Tibial artery (tissue), 4 donors: ENCODE data around the gene ZNF281.
A peak's percentile ranks its signal among the peaks of the same experiment; 100 is the strongest.

Experiments used
- DNase-seq, 2 donors: peaks; one replicate each; pipeline ENCODE4 v3.0.0-alpha.2; 2019
- H3K27ac ChIP-seq, 2 donors: fragments of 200-600 bp; sonication (generic) in 1 of 2; 1 replicate in 1 of 2; 2 replicates in 1 of 2; pipeline ENCODE4 v1.5.1; 2018 to 2019; ENCODE audit warnings: mild to moderate bottlenecking in 1 of 2
- H3K27me3 ChIP-seq, 2 donors: fragments of 200-600 bp; sonication (generic) in 1 of 2; one replicate each; pipeline versions ENCODE4 v1.5.1 to v1.6.0; 2016 to 2019
- H3K36me3 ChIP-seq, 3 donors: fragments of 200-600 bp; sonication (generic) in 2 of 3; one replicate each; pipeline ENCODE4 v1.5.1; 2016 to 2019; ENCODE audit warnings: mild to moderate bottlenecking in 2 of 3
- H3K4me1 ChIP-seq, 4 donors: fragments of 200-600 bp; sonication (generic) in 2 of 4; 1 replicate in 3 of 4; 2 replicates in 1 of 4; pipeline ENCODE4 v1.5.1; 2016 to 2019
- H3K4me3 ChIP-seq, 2 donors: fragments of 200-600 bp; sonication (generic) in 1 of 2; 1 replicate in 1 of 2; 2 replicates in 1 of 2; pipeline ENCODE4 v1.5.1; 2018 to 2019; ENCODE audit warnings: mild to moderate bottlenecking in 2 of 2
- H3K9me3 ChIP-seq, 3 donors: fragments of 200-600 bp; sonication (generic) in 1 of 3; one replicate each; pipeline ENCODE4 v1.5.1; 2016 to 2019
- CTCF ChIP-seq, 2 experiments: fragments of 200-600 bp in 1 of 2; fragments of 450-650 bp in 1 of 2; IDR thresholded peaks; one replicate each; pipeline ENCODE4 v1.5.1; 2017 to 2019; ENCODE audit warnings: antibody characterized with exemption in 2 of 2, mild to moderate bottlenecking in 1 of 2, moderate library complexity in 1 of 2
- intact Hi-C: fragments of 100-400 bp; cut with DNase I; formaldehyde crosslinking; loops from one replicate; pipeline ENCODE4 v1.15.0; 2023; ENCODE audit warnings: low total_unique reads

Gene ZNF281

GRCh38 chr1:200436436-200436835, 26.6 kb upstream of the ZNF281 start:
- Histone ChIP-seq H3K9me3 (no peaks in the 10 kb centered on the region), H3K36me3 (no peaks in the 10 kb centered on the region), H3K4me1 (peaks cover 0 to 7% (median 0%) of the 10 kb centered on the region in 4 donors), H3K27ac (no peak overlapping the region), H3K4me3 (no peak overlapping the region), H3K27me3 (no peaks in the 10 kb centered on the region)
- DNase-seq = no peak
- intact Hi-C loops = no loop called here
- TF ChIP-seq CTCF (IDR thresholded peaks at IDR 0.05) = no peak

DNA sequence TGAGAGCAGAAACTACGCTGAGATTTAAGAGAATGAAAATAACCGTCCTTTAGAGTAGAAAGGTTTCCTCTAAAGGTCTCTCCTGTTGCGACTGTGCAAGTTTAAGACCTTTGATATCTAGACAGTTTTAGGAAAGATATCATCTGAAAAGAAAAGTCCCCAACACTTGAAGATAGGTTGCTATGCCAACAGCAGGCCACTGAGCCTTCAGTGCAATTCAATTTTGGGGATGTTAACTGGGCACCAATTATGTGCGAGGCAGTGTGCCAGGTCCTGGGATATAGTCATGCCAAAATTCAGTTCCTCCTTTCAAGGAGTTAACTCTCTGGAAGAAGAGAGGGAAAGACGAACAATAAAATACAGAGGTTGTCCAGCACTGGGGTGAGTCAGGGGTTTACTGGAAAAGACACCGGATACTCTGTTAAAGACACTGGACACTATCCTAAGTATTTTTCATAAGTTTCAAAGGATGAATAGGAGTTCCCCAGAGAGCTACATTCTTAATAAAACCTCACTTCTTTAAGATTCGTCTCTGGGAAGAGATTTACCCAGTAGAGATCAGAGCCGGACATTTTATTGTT, 25.5 kb upstream of the ZNF281 start:
- intact Hi-C loops = no loop called here
- DNase-seq = no peak
- H3K4me3 ChIP-seq = no peak overlapping the region
- no peaks in the 10 kb centered on the region for H3K9me3 ChIP-seq
- peaks cover 0 to 7% (median 0%) of the 10 kb centered on the region in 4 donors for H3K4me1 ChIP-seq
- H3K36me3 ChIP-seq = no peaks in the 10 kb centered on the region
- no peaks in the 10 kb centered on the region for H3K27me3 ChIP-seq
- H3K27ac ChIP-seq = no peak overlapping the region
- no peak for TF ChIP-seq CTCF (IDR thresholded peaks at IDR 0.05)

GRCh38 chr1:200433586-200433985, 23.8 kb upstream of the ZNF281 start:
- Histone ChIP-seq H3K4me1 (peaks cover 0 to 22% (median 1%) of the 10 kb centered on the region in 4 donors), H3K36me3 (no peaks in the 10 kb centered on the region), H3K4me3 (no peak overlapping the region), H3K9me3 (no peaks in the 10 kb centered on the region), H3K27ac (no peak overlapping the region), H3K27me3 (no peaks in the 10 kb centered on the region)
- DNase-seq = no peak
- intact Hi-C loops = no loop called here
- TF ChIP-seq CTCF (IDR thresholded peaks at IDR 0.05) = no peak

GRCh38 chr1:200432586-200432985, 22.8 kb upstream of the ZNF281 start:
- no peak for TF ChIP-seq CTCF (IDR thresholded peaks at IDR 0.05)
- intact Hi-C loops = no loop called here
- no peak overlapping the region for H3K4me3 ChIP-seq
- H3K27ac ChIP-seq = no peak overlapping the region
- no peaks in the 10 kb centered on the region for H3K27me3 ChIP-seq
- no peak for DNase-seq
- no peaks in the 10 kb centered on the region for H3K36me3 ChIP-seq
- peaks cover 0 to 24% (median 1%) of the 10 kb centered on the region in 4 donors for H3K4me1 ChIP-seq
- no peaks in the 10 kb centered on the region for H3K9me3 ChIP-seq

DNA sequence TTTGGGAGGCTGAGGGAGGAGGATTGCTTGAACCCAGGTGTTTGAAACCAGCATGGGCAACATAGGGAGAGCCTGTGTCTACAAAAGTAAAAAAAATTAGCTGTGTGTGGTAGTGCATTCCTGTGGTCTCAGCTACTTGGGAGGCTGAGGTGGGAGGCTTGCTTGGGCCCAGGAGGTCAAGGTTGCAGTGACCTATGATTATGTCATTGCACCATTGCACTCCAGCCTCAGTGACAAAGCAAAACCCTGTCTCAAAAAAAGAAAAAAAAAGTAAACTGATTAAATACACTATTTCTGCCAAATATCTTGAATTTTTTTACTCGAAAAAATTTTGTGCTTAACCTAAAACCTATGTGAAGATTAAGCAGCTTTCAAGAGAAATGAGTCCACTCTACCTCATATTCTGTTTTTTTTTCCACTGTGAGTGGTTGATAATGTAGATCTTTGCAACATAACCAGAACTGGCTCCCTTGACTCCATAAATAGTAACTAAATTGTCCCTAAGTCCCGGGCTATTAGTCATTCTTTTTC, 19.4 kb upstream of the ZNF281 start:
- no peak overlapping the region for H3K4me3 ChIP-seq
- no peaks in the 10 kb centered on the region for H3K9me3 ChIP-seq
- H3K27me3 ChIP-seq = no peaks in the 10 kb centered on the region
- TF ChIP-seq CTCF (IDR thresholded peaks at IDR 0.05) = no peak
- intact Hi-C loops = no loop called here
- H3K27ac ChIP-seq = peak overlapping the region in 1 of 2 donors; percentile 47
- no peaks in the 10 kb centered on the region for H3K36me3 ChIP-seq
- DNase-seq = no peak
- H3K4me1 ChIP-seq = peaks cover 0 to 22% (median 1%) of the 10 kb centered on the region in 4 donors
